Muscle layer of colon (tissue), 2 donors: ENCODE measurements around the gene TCP1.

Experiments used
- H3K27ac ChIP-seq: one replicate; pipeline ENCODE4 v1.7.0; 2013; ENCODE audit warnings: low read depth, mild to moderate bottlenecking, low read length, moderate library complexity
- H3K27me3 ChIP-seq, 2 donors: one replicate each; pipeline ENCODE4 v1.7.0; 2013; ENCODE audit warnings: low read length in 2 of 2, mild to moderate bottlenecking in 2 of 2; ENCODE audit not compliant: insufficient read depth in 2 of 2, control insufficient read depth in 1 of 2
- H3K36me3 ChIP-seq: one replicate; pipeline ENCODE4 v1.7.0; 2013; ENCODE audit warnings: mild to moderate bottlenecking, low read length; ENCODE audit not compliant: insufficient read depth
- H3K4me1 ChIP-seq: one replicate; pipeline ENCODE4 v1.7.0; 2013; ENCODE audit warnings: mild to moderate bottlenecking, low read length; ENCODE audit not compliant: insufficient read depth
- H3K4me3 ChIP-seq, 2 donors: one replicate each; pipeline ENCODE4 v1.7.0; 2013; ENCODE audit warnings: low read length in 2 of 2, low read depth in 1 of 2, mild to moderate bottlenecking in 1 of 2, moderate library complexity in 1 of 2
- H3K9ac ChIP-seq: one replicate; pipeline ENCODE4 v1.7.0; 2013; ENCODE audit warnings: low read length
- H3K9me3 ChIP-seq: one replicate; pipeline ENCODE4 v1.7.0; 2013; ENCODE audit warnings: mild to moderate bottlenecking, low read length
- donor health status: abdominal sarcoma.
- donor health status: Adenocarcinoma of cecum.

TCP1 gene

GRCh38 chr6:159729598-159730331, 59.6 kb downstream of the TCP1 start:
- H3K9ac ChIP-seq, result no peak overlapping the region
- H3K9me3 ChIP-seq, result no peaks in the 10 kb centered on the region
- H3K27me3 ChIP-seq, result no peaks in the 10 kb centered on the region
- H3K4me3 ChIP-seq, result peak overlapping the region in 1 of 2 donors; percentile 3
- H3K4me1 ChIP-seq, result peaks cover 26% of the 10 kb centered on the region
- no peaks in the 10 kb centered on the region for H3K36me3 ChIP-seq
- H3K27ac ChIP-seq, result no peak overlapping the region

- H3K36me3 ChIP-seq, result no peaks in the 10 kb centered on the region
- H3K9me3 ChIP-seq, result no peaks in the 10 kb centered on the region
- H3K9ac ChIP-seq, result peak overlapping the region; percentile 94
- peak overlapping the region; percentile 90 for H3K27ac ChIP-seq
- H3K27me3 ChIP-seq, result no peaks in the 10 kb centered on the region
- H3K4me1 ChIP-seq, result peaks cover 26% of the 10 kb centered on the region
- peak overlapping the region; percentile 69 to 76 for H3K4me3 ChIP-seq
Measured at GRCh38 chr6:159728531-159728964, 60.9 kb downstream of the TCP1 start.
